Measurements from ENCODE around the gene SLC26A5.

DNA sequence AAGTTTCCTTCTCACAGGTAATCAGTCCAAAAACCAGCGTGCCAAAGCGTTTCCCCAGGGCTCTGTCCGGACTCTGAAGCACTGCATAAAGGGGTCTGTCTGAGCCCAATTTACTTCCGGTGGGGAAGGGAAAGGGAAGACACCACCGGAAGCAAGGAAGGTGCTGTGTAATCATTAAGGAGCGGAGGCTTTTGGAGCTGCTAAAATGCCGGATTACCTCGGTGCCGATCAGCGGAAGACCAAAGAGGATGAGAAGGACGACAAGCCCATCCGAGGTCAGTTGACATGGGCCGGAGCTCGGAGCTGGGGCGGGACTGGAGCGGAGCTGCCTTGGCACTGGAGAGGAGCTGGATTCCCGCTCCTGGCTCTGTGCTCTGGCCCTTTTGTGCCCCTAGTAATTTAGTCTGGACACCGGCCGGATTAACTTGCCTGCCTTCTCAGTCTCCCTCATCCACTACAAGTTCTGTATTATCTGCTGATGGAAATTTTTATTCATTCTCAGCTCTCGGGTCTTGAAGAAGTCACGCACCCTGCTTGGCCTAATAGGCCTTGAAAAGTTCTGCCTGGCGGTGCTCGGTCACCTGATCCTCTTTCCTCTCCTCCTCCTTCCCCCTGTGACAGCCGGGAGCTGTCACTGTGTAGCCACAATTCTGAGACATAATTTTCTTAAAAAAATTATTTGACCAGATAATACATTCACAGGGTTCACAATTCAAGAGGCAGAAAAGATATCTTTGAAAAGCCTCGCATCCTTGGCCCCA, 98.3 kb downstream of the SLC26A5 start, which contains the start of gene PSMC2:
- TF ChIP-seq, protein P1, sequence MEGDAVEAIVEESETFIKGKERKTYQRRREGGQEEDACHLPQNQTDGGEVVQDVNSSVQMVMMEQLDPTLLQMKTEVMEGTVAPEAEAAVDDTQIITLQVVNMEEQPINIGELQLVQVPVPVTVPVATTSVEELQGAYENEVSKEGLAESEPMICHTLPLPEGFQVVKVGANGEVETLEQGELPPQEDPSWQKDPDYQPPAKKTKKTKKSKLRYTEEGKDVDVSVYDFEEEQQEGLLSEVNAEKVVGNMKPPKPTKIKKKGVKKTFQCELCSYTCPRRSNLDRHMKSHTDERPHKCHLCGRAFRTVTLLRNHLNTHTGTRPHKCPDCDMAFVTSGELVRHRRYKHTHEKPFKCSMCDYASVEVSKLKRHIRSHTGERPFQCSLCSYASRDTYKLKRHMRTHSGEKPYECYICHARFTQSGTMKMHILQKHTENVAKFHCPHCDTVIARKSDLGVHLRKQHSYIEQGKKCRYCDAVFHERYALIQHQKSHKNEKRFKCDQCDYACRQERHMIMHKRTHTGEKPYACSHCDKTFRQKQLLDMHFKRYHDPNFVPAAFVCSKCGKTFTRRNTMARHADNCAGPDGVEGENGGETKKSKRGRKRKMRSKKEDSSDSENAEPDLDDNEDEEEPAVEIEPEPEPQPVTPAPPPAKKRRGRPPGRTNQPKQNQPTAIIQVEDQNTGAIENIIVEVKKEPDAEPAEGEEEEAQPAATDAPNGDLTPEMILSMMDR (IDR thresholded peaks at IDR 0.05 in 4 of 5, conservative IDR thresholded peaks at IDR 0.05 in 1 of 5) = no peak
- TF ChIP-seq POLR2A (IDR thresholded peaks at IDR 0.05) = peak; percentile 46 to 72

Data from gastrocnemius medialis (tissue), 4 donors.